Measurements from ENCODE around the gene FBF1. TPM values are rescaled to one million over a fixed set of nuclear protein-coding genes. Genes with fewer than 3 reads are reported as not detected.

FBF1 gene
- total RNA-seq, 3 donors from 2014 or later, result 7.7 to 18.7 (median 17.7) TPM

DNA sequence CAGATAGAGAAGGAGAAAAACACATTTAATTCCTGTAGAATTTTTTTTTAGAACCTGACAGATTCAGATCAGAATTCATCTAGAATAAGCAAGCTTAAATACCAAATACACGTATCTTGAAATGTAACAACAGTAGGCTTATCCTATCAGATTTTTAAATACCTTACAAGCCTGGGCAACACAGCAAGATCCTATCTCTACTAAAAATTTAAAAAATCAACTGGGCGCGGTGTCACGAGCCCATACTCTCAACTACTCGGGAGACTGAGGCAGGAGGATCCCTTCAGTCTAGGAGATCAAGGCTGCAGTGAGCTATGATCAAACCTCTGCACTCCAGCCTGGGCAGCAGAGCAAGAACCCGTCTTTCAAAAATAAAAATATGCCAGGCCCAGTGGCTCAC, 24.6 kb upstream of the FBF1 start:
- Histone ChIP-seq H3K9me3 (no peaks in the 10 kb centered on the region), H3K36me3 (no peaks in the 10 kb centered on the region), H3K27ac (no peak overlapping the region), H3K4me3 (no peak overlapping the region), H3K27me3 (no peaks in the 10 kb centered on the region), H3K4me1 (no peaks in the 10 kb centered on the region)
- intact Hi-C loops (cut with DNase I; ENCODE audit: low total_unique reads), result no loop called here
- DNase-seq (ENCODE audit: low spot score in 2 of 2), result no peak
- no peak for TF ChIP-seq POLR2A (IDR thresholded peaks at IDR 0.05)
- no peak for TF ChIP-seq CTCF (IDR thresholded peaks at IDR 0.05)
- no peak for TF ChIP-seq POLR2AphosphoS5 (IDR thresholded peaks at IDR 0.05)

DNA sequence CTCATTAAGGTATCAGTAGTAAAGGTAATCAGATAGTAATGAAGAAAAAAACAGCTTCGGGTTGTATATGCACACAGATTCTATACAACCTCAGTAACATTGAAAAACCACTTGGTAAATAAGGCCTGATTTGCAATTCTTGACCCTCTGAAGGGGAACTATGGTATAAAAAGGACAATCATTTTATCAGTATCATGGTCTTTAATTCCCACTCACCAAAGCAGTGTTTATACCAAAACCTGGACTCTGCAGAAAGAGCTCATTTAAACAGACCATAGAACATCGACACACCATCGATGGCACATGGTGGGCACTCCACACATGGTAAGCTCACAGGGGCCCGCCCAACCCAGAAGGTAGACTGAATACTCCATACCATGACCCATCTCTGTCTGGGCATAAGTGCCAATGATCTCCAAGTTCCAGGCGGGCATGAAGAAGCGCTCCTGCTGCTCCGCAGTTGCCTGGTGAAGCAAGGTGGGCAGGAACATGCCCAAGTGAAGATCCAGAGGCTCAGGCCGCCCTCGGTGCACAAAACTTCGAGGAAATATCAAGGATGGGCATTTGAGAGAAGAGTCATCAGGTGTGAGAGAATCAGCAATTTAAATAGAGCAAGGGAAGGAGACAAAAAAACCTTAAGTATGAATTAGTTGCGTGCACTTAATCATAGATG, 19.1 kb upstream of the FBF1 start:
- Histone ChIP-seq H3K27me3 (no peaks in the 10 kb centered on the region), H3K9me3 (no peaks in the 10 kb centered on the region), H3K4me1 (no peaks in the 10 kb centered on the region), H3K27ac (no peak overlapping the region), H3K4me3 (no peak overlapping the region), H3K36me3 (no peaks in the 10 kb centered on the region)
- no peak for DNase-seq (ENCODE audit: low spot score in 2 of 2)
- intact Hi-C loops (cut with DNase I; ENCODE audit: low total_unique reads), result no loop called here
- TF ChIP-seq POLR2A (IDR thresholded peaks at IDR 0.05), result no peak
- TF ChIP-seq CTCF (IDR thresholded peaks at IDR 0.05), result no peak
- TF ChIP-seq POLR2AphosphoS5 (IDR thresholded peaks at IDR 0.05), result no peak

- H3K4me1 ChIP-seq, result no peaks in the 10 kb centered on the region
- TF ChIP-seq POLR2AphosphoS5 (IDR thresholded peaks at IDR 0.05) (no peak), CTCF (IDR thresholded peaks at IDR 0.05) (no peak), POLR2A (IDR thresholded peaks at IDR 0.05) (no peak)
Measured at GRCh38 chr17:75959051-75959838, 18.4 kb upstream of the FBF1 start.

DNA sequence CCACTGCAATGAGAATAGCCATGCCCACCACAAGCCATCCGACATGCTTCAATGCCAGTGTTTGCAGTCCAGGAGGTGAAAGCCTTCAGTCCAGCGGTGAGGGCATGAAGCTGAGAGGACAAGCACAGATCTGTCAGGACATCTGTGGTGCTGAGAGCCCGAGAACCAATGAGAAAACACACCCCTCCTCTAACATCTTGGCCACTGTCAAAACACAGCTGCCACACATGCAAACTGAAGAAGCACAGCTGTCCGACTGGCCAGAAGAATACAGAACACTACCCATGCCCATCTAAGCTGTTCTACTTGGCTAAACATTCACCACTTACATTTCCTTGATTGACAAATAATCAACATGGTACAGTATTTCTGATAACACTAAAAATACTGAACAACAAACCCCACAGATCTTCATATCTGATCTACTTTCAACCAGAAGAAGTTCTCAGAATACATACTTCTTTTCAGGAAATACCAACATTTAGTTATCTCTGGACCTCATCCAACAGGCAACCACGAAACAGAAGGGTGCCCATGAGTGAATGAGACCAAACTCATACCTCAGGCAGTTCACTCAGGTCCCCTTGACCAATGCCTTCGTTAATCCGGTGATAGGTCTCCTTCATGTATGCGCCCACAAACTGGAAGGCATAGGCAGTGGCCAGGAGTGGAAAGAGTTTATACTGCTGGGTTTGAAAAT, 10.2 kb upstream of the FBF1 start:
- no peak for DNase-seq (ENCODE audit: low spot score in 2 of 2)
- H3K36me3 ChIP-seq, result peaks cover 10% of the 10 kb centered on the region
- TF ChIP-seq CTCF (IDR thresholded peaks at IDR 0.05) (no peak), POLR2AphosphoS5 (IDR thresholded peaks at IDR 0.05) (no peak), POLR2A (IDR thresholded peaks at IDR 0.05) (no peak)
- no peak overlapping the region for H3K4me3 ChIP-seq
- no peaks in the 10 kb centered on the region for H3K9me3 ChIP-seq
- intact Hi-C loops (cut with DNase I; ENCODE audit: low total_unique reads), result no loop called here
- H3K4me1 ChIP-seq, result no peaks in the 10 kb centered on the region
- H3K27ac ChIP-seq, result no peak overlapping the region
- no peaks in the 10 kb centered on the region for H3K27me3 ChIP-seq

More at GRCh38 chr17:75959051-75959838, 18.4 kb upstream of the FBF1 start:
- no peak for DNase-seq (ENCODE audit: low spot score in 2 of 2)
- no peak overlapping the region for H3K27ac ChIP-seq
- no peaks in the 10 kb centered on the region for H3K9me3 ChIP-seq
- intact Hi-C loops (cut with DNase I; ENCODE audit: low total_unique reads), result no loop called here
- H3K36me3 ChIP-seq, result no peaks in the 10 kb centered on the region
- H3K27me3 ChIP-seq, result no peaks in the 10 kb centered on the region
- no peak overlapping the region for H3K4me3 ChIP-seq

DNA sequence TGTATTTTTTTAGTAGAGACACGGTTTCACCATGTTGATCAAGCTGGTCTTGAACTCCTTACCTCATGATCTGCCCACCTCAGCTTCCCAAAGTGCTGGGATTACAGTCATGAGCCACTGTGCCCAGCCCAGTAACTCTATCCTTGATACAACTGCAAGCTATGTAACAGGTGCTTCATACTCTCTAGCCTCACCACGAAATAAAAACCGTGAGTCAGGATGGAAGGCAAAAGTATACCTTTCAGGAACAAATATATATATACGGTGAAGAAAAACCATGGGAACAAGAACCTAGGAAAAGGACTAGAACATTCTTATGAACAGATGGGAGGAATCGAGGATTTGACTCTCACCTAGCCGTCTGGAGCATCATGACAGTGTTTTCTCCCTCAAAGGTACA, 9.6 kb upstream of the FBF1 start:
- DNase-seq (ENCODE audit: low spot score in 2 of 2), result no peak
- Histone ChIP-seq H3K9me3 (no peaks in the 10 kb centered on the region), H3K27me3 (no peaks in the 10 kb centered on the region), H3K4me1 (no peaks in the 10 kb centered on the region), H3K4me3 (no peak overlapping the region), H3K36me3 (peaks cover 10% of the 10 kb centered on the region), H3K27ac (no peak overlapping the region)
- TF ChIP-seq POLR2AphosphoS5 (IDR thresholded peaks at IDR 0.05) (no peak), POLR2A (IDR thresholded peaks at IDR 0.05) (no peak), CTCF (IDR thresholded peaks at IDR 0.05) (no peak)
- intact Hi-C loops (cut with DNase I; ENCODE audit: low total_unique reads), result no loop called here

All from breast epithelium (tissue), 4 donors.